SK-MEL-5 (cell line): ENCODE measurements around the gene BABAM2. TPM values are rescaled to one million over a fixed set of nuclear protein-coding genes. Genes with fewer than 3 reads are reported as not detected.
"Not testable (repeated sequence)": the region's sequence is repeated elsewhere in the genome, so short reads cannot be mapped to it uniquely, and the experiment has no call there.

Source experiments
- DNase-seq: peaks from one replicate; pipeline ENCODE4 v3.0.0-alpha.2; 2016; ENCODE audit warnings: low read depth, low spot score
- in situ Hi-C: cut with HindIII; loops from 2 replicates; pipeline ENCODE4 v1.10.0; 2016; ENCODE audit warnings: low sequenced_read_pairs, high pct_unique_total_duplicates, low pct_unique_long_range_greater_than_20kb
- total RNA-seq: library from RNA; depleted of rRNA; stranded (reverse); fragments of >200 nt; shearing (Covaris generic); gene quantifications from 2 replicates; pipeline ENCODE4 v1.2.3, GENCODE V29; 2014

The BABAM2 gene
- total RNA-seq, 1 experiment from 2014 or later = 50.7 TPM

DNA sequence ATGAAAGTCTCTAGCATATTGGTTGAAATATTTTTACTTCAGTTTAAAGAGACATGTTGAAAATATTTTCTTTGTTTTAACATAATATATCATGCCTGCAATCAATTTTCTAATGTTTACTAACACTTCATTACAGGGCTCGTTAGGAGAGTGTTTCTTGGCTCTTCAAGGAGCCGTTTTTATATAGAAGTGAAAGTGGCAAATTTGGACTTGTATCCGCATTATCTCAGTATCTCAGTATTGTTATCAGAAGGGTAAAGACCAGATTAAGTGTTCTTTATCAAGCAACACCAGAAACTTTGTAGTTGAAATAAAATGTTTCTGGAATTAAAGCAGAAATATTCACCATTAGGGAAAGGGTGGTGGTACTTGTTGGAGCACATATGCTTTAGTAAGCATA is 97.8 kb downstream of the BABAM2 start:
- no peak for DNase-seq
- in situ Hi-C loops = no loop called here

DNA sequence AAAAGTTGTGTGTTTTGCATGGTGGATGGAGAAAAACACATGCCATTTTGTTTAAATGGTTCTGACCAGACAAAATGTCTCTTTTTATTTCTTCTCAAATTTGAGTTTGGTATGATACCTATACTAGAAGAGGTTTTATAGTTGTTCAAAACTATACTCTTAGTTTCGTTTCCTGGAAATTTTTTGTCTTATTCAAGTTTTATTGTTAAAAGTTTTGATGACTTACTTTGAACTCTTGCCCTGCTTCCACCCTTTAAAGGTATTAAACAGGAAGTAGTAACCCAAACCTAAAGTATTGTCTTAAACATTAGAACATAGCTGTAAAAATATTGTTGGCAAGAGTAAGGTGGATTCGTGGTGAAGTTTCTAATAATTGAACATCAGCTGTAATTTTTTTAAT is 98.2 kb downstream of the BABAM2 start:
- DNase-seq = no peak
- in situ Hi-C loops = no loop called here

DNA sequence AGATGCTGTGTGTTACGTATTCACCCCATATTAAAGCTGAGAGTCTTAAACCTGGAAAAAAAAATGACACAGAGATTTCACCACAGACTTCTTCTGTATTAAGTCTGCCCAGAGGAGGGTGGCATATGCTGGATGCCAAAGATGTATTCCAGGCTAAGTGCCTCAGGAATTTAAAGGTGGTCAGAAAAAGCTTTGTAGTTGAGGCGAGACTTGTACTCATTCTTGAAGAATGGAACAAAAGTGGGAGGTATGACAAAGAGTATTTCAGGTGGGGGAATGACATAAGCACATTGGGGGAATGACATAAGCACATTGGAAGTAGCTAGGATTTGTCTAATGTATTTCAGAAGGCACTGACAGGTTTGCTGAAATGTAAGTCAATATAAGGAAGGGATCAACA is 98.6 kb downstream of the BABAM2 start:
- in situ Hi-C loops = no loop called here
- DNase-seq = no peak

DNA sequence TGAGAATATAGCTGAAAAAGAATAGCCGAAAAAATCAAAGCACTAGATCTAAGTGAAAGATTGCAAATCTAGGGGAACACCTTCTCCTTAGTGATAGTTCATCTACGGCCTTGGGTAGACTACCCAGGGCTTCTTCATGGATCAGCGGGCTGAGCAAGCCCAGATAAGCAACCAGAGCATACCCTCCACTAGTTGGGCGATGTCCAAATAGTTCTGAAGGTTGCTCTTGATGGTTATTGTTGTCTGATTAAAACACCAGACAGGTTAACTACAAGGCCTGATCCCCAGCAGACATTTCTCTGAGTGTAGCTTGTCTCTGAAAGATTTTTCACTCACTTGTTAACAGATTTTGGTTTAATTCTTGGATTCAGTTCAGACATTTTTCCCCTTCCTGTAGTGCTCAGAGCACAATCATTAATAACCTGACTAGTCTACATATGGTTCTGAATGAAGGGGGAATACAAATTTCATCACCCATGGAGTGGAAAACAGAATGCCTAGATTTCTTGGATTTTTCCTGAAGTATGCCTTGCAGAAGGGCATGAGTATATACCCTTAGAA is 99.6 kb downstream of the BABAM2 start:
- DNase-seq = no peak
- in situ Hi-C loops = no loop called here

DNA sequence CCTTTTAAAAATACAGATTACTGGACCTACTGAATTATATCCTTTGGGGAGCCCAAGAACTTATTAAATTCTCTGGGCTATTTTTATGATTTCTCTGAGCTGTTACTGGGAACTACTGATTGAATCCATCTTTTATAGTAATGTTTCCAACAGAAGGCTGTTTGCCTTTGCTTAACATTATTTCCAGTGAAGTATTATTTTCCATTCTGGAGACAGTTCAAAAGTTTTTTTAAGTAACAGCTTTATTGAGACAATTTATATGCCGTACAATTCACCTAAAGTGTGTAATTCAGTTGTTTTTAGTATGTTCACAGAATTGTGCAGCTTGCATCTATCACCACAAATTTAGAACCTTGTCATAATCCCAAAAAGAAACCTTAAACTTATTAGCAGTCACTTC is 100.6 kb downstream of the BABAM2 start:
- in situ Hi-C loops = no loop called here
- no peak for DNase-seq

DNA sequence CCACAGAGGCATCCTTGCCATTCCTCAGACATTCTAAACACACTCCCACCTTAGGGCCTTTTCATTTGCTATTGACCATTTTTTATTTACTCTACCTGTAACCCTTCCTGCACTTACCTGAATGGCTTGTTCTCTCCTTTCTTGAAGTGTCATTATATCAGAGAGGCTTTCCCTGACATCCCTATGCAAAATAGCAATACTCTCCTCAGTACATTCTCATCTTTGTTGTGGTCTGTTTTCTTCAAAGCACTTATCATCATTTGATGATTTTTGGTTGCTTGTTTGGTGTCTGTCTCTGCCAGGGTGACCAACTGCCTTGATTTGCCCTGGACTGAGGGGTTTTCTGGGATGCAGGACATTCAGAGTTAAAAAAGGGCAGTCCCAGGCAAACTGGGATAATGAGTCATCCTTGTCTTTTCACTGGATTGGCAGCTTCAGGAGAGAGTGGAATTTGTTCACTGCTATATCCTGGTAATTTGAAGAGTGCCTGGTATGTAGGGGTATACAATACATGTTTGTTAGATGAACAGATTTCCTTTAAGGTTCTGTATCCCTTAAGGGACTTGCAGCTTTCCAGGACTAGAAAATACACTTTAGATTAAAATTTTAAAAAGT is 102.4 kb downstream of the BABAM2 start:
- peak; percentile 66 for DNase-seq
- in situ Hi-C loops = no loop called here

DNA sequence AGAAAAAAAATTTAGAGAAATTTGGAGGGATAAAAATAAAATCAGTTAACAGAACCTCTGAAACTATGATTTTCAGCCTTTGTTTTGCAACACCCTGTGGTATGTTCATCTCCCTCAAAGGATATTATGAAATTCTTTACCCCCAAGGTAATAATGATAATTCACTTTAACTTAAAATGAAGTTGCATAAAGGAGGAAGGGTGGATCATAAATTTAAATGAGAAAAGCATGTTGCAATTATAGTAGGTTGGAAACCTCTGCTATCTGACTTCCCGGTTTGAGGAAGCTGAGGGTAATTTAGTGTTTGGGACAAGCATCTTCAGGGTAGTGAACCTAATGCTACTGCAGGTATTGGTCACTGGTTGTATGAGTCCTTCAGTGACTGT is 102.9 kb downstream of the BABAM2 start:
- no peak for DNase-seq
- in situ Hi-C loops = no loop called here

DNA sequence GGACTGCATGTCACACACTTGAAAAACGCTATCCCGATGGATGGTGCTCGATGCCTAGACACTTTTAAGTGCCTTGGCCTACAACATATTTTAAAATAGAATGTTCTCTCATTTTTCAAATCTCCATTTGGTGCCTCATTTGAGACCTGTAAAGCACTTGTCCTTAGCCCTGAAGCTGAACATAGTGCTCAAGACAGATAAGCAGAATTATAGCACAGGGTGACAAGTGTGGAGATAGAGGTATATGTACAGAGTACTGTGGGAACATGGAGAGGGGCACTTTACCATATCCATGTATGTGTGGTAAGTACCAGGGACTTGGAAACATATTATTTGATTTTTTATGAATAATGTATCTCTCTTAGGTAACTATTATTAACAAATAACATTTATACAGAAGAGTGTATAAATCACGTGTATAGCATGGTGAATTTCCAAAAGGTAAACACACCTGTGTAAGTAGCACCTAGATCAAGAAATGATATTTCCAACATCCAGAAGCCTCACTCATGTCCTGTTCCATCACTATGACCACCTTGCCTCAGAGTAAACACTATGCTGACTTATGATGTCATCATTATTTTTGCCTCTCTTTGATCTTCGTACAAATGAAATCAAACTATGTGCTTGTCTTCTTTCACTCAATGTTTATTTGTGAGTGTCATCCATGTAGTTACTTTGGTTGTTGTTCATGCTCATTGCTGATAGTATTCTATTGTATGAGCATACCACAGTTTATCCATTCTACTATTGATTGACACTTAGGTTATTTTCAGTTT is 103.6 kb downstream of the BABAM2 start:
- DNase-seq = no peak
- in situ Hi-C loops = no loop called here

DNA sequence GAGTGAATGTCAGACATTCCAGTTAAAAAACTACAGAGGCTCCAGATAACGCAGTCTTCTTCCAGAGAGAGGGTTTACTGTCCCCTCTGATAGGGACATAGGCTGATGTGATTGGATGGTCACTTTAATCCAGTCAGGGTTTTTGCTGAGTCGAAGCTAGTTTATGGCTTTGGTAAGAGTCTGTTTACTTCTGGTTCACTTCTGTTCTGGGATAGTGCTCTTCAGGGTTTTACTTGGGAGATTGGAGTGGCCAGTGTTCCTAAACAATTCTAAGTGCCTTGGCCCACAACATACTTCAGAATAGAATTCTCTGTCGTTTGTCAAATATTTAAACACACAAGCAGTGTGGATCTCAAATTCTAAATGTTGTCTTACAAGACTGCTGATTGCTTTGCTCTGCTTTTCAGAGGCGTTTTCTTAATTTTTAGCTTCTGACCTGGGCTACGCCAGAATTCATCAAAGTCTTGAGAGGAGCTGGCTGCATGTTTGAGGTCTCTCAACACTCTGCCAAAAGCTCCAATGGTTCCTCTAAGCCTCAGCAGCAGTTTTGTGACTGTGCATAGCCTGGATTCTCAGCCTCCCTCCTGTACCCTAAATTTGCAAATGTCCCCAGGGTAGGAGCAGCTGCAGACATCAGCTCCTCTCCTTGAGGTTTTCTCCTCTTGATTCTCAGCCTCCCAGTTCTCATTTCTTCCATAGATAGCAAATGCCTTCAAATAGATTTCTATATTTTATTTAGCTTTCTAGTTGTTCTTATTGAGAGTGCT is 105.8 kb downstream of the BABAM2 start:
- in situ Hi-C loops = no loop called here
- no peak for DNase-seq

DNA sequence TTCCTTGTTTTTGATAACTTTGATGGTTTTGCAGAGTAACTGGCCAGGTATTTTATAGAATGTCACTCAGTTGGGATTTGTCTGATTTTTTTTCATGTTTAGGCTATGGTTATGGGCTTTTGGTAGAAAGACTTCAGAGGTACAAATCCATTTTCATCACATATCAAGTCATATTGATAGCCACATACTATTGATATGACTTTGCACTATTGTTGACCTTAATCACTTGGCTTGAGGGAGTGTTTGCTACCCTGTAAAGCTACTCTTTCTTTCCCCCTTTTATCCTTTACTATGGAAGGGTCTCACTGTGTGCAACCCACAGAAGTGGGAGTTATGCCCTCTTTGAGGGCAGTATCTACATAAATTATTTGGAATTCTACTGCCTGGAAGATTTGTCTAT is 109.8 kb downstream of the BABAM2 start:
- in situ Hi-C loops = no loop called here
- no peak for DNase-seq

DNA sequence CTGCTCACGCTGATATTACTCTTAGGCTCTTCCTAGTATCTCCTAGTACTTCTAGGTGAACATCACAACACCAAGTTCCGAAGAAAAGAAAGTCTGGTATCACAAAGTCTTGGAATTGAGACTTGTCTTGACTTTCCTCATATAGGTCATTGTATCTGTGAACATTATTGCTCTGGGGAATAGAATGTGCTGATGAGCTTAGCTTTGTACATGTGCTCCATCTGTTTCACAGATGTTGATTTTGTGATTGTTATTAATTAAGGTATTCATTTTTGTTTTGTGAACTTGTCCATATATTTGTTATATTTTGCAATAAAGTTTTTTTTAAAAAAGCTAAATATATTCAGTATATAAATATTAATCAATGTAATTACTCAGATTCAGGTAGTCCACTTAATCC is 111.7 kb downstream of the BABAM2 start:
- in situ Hi-C loops = no loop called here

DNA sequence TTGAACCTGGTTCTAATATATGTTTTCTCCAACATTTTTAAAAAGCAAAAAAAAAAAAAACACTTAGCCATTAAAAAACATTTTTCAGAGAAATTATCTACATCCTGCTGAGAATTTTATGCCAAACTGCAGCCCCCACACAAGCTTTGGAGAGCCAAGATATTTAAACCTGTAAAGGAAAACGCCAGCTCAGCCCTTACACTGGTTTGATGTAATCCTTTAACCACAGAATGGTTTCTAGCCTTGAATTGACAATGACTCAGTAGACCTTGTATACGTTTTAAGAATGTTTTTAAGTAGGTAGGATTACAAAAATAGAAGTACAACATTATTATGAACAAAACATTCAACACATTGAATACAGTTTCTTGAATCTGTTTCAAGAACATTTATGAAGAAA is 113.6 kb downstream of the BABAM2 start:
- DNase-seq = no peak

More for the DNA sequence above, 111.7 kb downstream of the BABAM2 start:
- no peak for DNase-seq

DNA sequence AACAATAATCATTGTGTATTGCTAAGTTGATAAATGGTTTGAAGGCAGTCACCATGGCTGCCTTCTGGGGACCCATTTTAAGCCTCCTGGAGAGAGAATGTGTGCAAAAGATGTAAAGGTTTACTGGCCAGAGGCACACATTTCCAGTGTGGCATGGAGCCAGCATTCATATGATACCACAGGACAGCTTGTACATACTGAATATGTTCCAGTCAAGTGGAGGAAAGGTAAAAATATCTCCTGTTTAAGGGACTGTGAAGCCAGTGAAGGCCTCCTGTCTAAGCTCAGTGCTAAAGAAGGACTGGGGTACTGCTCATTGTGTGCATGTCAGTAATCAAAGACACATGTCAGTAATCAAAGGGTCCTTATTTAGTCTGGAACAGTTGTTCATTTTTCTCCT is 119.2 kb downstream of the BABAM2 start:
- in situ Hi-C loops = no loop called here
- peak; percentile 9 for DNase-seq

More for the DNA sequence above, 113.6 kb downstream of the BABAM2 start:
- in situ Hi-C loops = no loop called here

DNA sequence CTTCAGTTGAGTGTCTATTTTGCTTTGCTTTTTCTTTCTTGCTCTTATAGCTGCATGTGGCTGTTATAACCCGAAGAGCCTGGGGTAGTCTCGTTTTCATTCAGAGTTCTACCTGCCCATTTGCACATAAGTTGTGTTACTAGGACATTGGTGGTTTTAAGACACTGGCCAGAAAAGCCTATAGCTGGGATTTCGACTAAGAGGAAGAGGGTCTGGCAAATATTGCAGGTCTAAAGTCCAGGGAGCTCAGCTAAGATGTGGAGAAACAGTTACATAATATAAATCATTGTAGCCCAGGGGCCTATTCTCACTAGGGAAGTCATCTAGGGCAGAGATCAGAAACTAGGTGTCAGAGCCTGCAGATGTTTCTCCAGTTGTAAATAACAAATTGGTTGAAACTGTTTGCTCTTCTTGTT is 120.8 kb downstream of the BABAM2 start:
- DNase-seq = no peak
- in situ Hi-C loops = no loop called here

DNA sequence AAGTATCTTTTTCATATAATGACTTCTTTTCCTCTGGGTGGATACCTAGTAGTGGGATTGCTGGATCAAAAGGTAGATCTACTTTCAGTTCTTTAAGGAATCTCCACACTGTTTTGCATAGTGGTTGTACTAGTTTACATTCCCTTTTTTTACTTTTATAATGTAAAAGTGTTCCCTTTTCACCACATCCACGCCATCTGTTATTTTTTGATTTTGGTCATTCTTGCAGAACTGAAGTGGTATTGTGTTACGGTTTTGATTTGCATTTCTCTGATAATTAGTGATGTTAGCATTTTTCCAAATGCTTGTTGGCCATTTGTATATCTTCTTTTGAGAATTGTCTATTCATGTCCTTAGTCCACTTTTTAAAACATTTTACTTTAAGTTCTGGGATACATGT is 127.9 kb downstream of the BABAM2 start:
- DNase-seq, in situ Hi-C loops: not testable (repeated sequence)

DNA sequence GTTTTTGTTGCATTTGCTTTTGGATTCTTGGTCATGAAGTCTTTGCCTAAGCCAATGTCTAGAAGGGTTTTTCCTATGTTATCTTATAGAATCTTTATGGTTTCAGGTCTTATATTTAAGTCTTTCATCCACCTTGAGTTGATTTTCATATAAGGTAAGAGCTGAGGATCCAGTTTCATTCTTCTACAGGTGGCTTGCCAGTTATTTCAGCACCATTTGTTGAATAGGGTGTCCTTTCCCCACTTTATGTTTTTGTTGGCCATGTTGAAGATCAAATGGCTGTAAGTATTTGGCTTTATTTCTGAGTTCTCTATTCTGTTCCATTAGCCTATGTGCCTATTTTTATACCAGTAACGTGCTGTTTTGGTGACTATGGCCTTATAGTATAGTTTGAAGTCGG is 129.0 kb downstream of the BABAM2 start:
- DNase-seq, in situ Hi-C loops: not testable (repeated sequence)

DNA sequence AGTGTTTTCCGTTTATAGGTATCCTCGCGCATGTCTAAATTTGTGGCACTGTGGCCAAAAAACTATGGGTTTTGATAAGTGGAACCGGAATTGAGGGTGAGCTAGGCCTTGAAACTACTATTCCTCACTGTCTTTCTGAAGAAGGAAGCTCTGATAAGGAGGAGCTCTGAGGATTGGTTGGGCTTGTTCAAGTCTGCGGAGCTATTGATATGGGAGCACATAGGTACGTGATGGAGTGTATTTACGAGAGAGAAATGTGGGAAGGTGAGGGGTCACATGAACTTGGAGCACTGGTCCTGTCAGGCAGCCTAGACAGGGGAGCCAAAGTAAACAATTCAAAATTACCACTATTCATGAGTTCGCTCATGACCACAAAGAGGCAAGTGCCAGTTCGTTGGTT is 131.4 kb downstream of the BABAM2 start:
- in situ Hi-C loops = no loop called here
- DNase-seq = no peak

DNA sequence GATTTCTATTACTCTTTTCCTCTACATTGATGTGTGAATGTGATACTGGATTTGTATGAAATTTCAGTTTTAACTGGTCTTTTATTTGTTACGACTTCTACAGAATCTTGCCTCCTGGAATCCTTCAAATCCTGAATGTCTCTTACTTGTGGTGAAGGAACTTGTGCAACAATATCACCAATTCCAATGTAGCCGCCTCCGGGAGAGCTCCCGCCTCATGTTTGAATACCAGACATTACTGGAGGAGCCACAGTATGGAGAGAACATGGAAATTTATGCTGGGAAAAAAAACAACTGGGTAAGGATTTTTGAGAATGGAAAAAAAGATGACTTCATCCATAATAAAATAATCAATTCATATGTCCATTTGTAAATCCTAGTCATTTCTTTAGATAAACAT is 134.6 kb downstream of the BABAM2 start:
- DNase-seq = no peak
- in situ Hi-C loops = no loop called here
